HS-27A (cell line): ENCODE results near the gene ADCY2.

Experiments used
- DNase-seq: peaks from one replicate; pipeline ENCODE4 v3.0.0-alpha.2; 2012; ENCODE audit warnings: low read depth, missing footprints

The ADCY2 gene

DNA sequence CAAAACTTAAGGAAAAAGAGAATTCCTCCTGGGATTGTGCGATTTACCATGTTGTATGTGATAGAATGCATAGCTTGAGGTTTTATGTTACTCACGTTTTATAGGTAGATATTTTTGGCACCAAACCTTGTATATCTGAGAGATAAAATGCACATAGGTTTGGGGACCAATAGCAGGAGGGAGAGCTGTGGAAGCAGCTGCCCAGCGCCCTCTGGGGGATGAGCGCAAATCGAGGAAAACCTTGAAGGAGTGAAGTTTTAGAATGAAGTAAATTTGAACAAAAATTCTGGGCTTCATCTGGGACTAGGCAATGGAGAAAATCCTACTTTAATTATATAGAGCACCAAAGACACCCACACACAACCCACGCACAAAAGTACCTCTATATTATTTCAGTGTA lies 197.0 kb downstream of the ADCY2 start:
- no peak for DNase-seq

DNA sequence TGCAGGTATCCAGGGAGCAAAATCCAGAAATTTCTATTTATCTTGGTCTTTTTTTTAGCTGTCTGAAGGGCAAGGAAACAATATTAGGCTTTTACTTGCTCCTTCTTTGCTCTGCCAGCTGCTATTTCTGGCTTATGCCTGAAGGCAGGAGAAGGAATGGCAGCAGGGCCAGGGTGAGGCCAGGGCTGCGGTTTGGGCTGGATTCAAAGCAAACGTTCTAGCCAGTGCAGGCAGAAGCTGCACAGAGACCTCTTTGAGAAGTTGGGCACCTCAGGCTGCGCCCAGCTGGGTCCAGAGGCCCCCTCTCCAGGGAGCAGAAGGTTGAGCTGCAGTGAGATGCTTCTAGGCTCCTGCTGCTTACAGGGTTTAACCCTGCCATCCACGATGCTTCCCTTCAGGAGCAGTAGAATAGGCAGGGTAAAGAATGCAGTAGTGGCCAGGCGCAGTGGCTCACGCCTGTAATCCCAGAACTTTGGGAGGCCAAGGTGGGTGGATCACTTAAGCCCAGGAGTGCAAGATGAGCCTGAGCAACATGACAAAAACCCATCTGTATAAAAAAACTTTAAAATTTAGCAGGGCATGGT lies 201.2 kb downstream of the ADCY2 start:
- no peak for DNase-seq

DNA sequence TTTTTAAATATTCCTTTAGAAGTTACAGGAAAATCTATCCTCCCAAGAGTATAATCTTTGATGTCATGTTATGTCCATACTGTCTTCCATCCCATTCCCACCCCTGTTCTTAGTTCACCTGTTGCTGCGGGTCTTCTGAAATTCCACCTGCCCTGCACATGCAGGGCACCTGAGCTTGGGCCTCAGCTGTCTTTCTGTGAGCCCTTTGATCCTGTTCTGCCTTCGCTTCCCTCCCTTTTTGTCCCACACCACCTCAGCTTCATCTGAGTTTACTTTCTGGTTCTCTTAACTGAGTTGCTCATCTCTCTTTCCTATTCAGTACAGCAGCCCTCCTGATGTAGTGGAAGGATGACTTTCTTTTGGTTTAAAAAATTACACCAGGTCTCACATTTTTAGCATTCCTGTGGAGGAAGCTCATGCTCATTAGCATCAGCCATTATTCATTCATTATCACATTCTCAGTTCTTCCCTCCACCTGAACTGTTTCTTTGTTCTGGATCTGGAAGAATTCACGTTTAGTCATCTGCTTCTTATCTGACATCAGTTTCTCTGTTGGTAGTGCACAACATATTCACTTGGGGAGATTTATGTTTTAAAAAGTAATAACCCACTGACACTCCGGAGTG lies 211.0 kb downstream of the ADCY2 start:
- DNase-seq, result no peak

GRCh38 chr5:7608772-7609171 lies 212.8 kb downstream of the ADCY2 start:
- no peak for DNase-seq

- no peak for DNase-seq
These were observed 213.8 kb downstream of the ADCY2 start for GRCh38 chr5:7609726-7610125.

- DNase-seq, result no peak
These were observed 214.7 kb downstream of the ADCY2 start for GRCh38 chr5:7610531-7611177.

DNA sequence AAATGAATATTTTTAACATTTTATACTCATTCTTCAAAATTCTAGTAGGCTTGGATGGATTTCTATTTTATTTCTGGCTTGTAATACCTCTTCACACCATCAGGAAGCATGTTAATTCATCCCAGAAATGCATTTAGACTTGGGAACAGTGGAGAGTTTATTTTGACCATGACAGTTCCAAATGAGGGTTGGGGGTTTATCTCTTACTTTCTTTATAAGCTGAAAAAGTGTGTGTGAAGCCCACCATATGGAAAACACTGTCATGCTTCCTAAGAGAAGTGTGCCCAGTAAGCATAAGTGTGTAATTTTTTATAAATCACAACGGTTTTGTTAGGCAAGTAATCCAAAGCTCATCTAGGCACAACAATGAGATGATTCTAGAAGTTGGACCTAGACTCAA lies 215.6 kb downstream of the ADCY2 start:
- DNase-seq, result no peak

- no peak for DNase-seq
These were observed 219.7 kb downstream of the ADCY2 start for GRCh38 chr5:7615566-7616061.

DNA sequence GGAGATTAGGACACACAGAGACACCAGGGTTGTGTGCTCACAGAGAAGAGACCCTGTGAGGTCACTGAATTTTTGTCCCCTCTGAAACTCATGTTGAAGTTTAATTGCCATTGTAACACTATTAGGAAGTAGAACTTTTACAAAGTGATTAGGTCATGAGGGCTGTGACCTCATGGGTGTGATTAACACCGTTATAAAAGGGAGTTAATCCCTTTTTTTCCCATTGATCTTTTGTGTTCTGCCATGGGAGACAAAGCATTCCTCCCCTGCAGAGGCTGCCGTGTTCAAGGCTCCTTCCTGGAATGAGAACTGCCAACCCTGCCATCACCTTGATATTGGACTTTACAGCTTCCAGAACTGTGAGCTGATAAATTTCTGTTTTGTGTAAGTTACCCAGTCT lies 221.0 kb downstream of the ADCY2 start:
- no peak for DNase-seq

GRCh38 chr5:7622498-7622897 lies 226.6 kb downstream of the ADCY2 start:
- DNase-seq, result no peak

- DNase-seq, result no peak
These were observed 229.8 kb downstream of the ADCY2 start for GRCh38 chr5:7625740-7626139.

GRCh38 chr5:7628248-7628647 lies 232.3 kb downstream of the ADCY2 start:
- DNase-seq, result no peak

GRCh38 chr5:7628820-7629219 lies 232.9 kb downstream of the ADCY2 start:
- no peak for DNase-seq

DNA sequence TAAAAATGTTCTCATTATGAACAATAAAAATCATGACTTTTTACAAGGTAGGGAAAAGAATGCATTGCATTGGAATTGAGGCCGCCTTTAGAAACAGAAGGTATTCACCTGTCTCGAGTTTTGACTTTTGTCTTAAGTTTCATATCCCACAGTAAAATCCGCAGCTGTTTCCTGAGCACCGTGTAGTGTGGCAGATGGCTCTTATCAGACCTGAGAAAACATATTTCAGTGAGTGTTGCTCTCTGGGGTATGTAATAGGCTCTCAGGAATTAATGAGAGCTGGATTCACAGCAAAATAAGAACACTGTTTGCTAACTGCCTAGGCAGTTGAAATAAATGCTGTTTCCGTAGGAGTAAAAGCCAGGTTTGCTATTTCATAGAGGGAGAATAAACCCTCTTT lies 233.6 kb downstream of the ADCY2 start:
- DNase-seq, result no peak

DNA sequence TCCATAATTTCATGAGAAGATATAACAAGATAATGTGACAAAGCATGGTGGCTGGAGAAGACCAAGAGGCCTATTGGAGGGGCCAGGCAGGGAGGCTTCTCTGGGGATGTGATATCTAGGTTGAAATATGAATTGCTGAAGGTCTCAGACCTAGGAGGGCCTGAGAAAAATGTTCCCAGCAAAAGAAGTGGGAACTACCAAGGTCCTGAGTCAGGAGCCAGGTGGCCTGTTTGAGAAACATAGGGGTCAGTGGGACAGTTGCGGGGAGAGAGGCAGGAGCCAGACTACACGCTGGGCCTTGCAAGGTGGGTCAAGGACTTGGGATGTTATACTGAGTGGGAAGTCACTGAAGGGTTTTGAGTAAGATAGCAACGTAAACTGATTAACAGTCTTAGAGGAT lies 238.9 kb downstream of the ADCY2 start:
- no peak for DNase-seq

DNA sequence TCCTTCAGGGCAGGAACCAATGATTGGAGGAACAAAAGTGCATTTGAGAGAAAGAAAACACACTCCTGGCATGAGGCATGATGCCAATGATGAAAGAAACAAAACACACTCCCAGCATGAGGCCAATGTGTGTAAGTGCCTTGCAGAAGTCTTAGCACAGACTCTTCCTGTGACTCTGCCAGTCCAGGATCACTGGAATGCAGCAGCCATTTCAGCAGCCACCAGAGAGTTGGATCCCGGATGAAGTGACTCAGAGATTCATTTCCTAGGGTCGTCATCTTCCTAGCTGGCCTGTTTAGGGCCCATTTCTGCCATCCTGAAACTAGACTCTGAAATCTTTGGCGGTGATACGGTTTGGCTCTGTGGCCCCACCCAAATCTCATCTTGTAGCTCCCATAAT lies 242.5 kb downstream of the ADCY2 start:
- no peak for DNase-seq

- no peak for DNase-seq
These were observed 246.1 kb downstream of the ADCY2 start for GRCh38 chr5:7642029-7642428.

DNA sequence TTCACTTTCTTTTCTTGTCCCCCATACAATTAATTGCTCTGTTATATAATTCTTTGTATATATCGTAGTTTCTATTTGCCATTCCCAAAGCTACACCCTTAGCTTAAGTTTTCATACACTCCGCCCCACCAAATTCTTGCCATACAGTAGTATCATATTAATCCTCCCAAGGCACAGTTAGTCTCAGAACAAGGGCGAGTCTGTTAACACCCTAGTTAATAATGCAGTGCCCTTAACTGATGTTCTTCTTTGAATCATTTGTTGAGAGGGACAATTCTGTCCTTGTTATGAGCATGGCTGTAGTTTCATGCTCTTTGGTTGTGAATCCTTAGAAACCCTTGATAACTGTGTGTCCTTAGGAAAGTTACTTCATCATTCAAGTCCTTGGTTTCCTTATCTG lies 248.8 kb downstream of the ADCY2 start:
- DNase-seq, result no peak

GRCh38 chr5:7650755-7651154 lies 254.8 kb downstream of the ADCY2 start:
- DNase-seq, result no peak

- DNase-seq, result no peak
These were observed 257.1 kb downstream of the ADCY2 start for GRCh38 chr5:7653046-7653445.

DNA sequence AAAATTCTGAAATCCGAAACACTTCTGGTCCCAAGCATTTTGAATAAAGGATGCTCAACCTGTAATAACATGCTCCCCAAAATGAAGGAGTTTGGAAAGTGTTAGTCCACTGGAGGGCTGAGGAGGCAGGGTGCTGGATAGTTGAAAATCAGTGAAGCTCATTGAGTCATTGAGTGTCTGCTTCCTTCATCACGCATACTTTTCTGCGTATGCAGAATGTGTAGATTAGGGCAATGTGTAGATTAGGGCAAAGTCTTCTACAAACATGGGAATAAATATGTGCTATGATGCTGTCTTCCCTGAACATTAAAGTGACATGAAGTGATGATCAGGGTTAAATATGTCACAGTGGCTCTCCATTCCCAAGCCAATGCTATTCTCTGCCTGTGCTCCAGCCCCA lies 261.2 kb downstream of the ADCY2 start:
- no peak for DNase-seq

DNA sequence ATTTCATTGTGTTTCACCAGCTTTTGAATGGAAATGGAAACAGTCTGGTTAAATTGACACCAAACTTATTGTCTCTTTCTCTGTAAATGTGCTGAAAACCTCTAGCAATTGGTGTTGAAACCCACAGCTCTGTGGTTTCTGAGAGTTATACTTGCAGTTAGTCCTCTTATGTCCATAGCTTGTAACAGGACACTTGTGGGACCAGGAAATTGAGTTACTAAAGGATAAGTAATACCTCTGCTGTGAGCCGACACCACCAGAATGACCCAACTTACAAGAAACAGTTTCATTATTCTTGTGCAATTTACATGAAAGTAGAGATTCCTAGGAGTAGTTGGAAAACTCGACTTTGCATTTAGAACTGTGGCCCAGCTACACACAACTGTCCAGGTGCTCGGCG lies 263.5 kb downstream of the ADCY2 start:
- DNase-seq, result no peak

- no peak for DNase-seq
These were observed 266.4 kb downstream of the ADCY2 start for GRCh38 chr5:7662289-7662688.

GRCh38 chr5:7663808-7664207 lies 267.9 kb downstream of the ADCY2 start:
- DNase-seq, result no peak
